ENCODE measurements around the gene PTPRF.
A peak's percentile ranks its signal among the peaks of the same experiment; 100 is the strongest.
"Not testable (repeated sequence)": the region's sequence is repeated elsewhere in the genome, so short reads cannot be mapped to it uniquely, and the experiment has no call there.

Gene PTPRF

GRCh38 chr1:43542527-43543458, 12.1 kb downstream of the PTPRF start:
- no peak overlapping the region for H3K27ac ChIP-seq (ENCODE audit: low read depth, low read length)
- H3K9ac ChIP-seq (ENCODE audit: low read length in 5 of 5), result no peak overlapping the region
- H3K4me1 ChIP-seq (ENCODE audit: control insufficient read depth in 5 of 5, insufficient read depth in 5 of 5, low read length in 5 of 5), result peaks cover 8 to 91% (median 77%) of the 10 kb centered on the region in 5 donors
- H3K9me3 ChIP-seq (ENCODE audit: control insufficient read depth in 5 of 5, low read length in 5 of 5), result no peaks in the 10 kb centered on the region
- no peaks in the 10 kb centered on the region for H3K27me3 ChIP-seq (ENCODE audit: control insufficient read depth in 5 of 5, insufficient read depth in 4 of 5, low read length in 5 of 5)
- H3K36me3 ChIP-seq (ENCODE audit: control insufficient read depth in 5 of 5, insufficient read depth in 5 of 5, low read length in 5 of 5), result peaks cover 0 to 18% (median 11%) of the 10 kb centered on the region in 5 donors
- no peak overlapping the region for H3K4me3 ChIP-seq (ENCODE audit: low read depth in 1 of 5, low read length in 5 of 5)

GRCh38 chr1:43543567-43543966, 12.9 kb downstream of the PTPRF start:
- Histone ChIP-seq H3K36me3 (ENCODE audit: control insufficient read depth in 5 of 5, insufficient read depth in 5 of 5, low read length in 5 of 5) (peaks cover 0 to 16% (median 6%) of the 10 kb centered on the region in 5 donors), H3K4me1 (ENCODE audit: control insufficient read depth in 5 of 5, insufficient read depth in 5 of 5, low read length in 5 of 5) (peaks cover 12 to 97% (median 85%) of the 10 kb centered on the region in 5 donors), H3K9me3 (ENCODE audit: control insufficient read depth in 5 of 5, low read length in 5 of 5) (no peaks in the 10 kb centered on the region), H3K4me3 (ENCODE audit: low read depth in 1 of 5, low read length in 5 of 5) (no peak overlapping the region), H3K9ac (ENCODE audit: low read length in 5 of 5) (no peak overlapping the region), H3K27me3 (ENCODE audit: control insufficient read depth in 5 of 5, insufficient read depth in 4 of 5, low read length in 5 of 5) (no peaks in the 10 kb centered on the region), H3K27ac (ENCODE audit: low read depth, low read length) (no peak overlapping the region)

- H3K27me3 ChIP-seq (ENCODE audit: control insufficient read depth in 5 of 5, insufficient read depth in 4 of 5, low read length in 5 of 5), result no peaks in the 10 kb centered on the region
- peaks cover 13 to 98% (median 94%) of the 10 kb centered on the region in 5 donors for H3K4me1 ChIP-seq (ENCODE audit: control insufficient read depth in 5 of 5, insufficient read depth in 5 of 5, low read length in 5 of 5)
- H3K27ac ChIP-seq (ENCODE audit: low read depth, low read length), result peak overlapping the region; percentile 85
- H3K9me3 ChIP-seq (ENCODE audit: control insufficient read depth in 5 of 5, low read length in 5 of 5), result no peaks in the 10 kb centered on the region
- peaks cover 0 to 7% (median 0%) of the 10 kb centered on the region in 5 donors for H3K36me3 ChIP-seq (ENCODE audit: control insufficient read depth in 5 of 5, insufficient read depth in 5 of 5, low read length in 5 of 5)
- no peak overlapping the region for H3K9ac ChIP-seq (ENCODE audit: low read length in 5 of 5)
- no peak overlapping the region for H3K4me3 ChIP-seq (ENCODE audit: low read depth in 1 of 5, low read length in 5 of 5)
Measured at GRCh38 chr1:43545339-43545694, 14.6 kb downstream of the PTPRF start.

- H3K27me3 ChIP-seq (ENCODE audit: control insufficient read depth in 5 of 5, insufficient read depth in 4 of 5, low read length in 5 of 5), result no peaks in the 10 kb centered on the region
- no peaks in the 10 kb centered on the region for H3K9me3 ChIP-seq (ENCODE audit: control insufficient read depth in 5 of 5, low read length in 5 of 5)
- H3K4me1 ChIP-seq (ENCODE audit: control insufficient read depth in 5 of 5, insufficient read depth in 5 of 5, low read length in 5 of 5), result peaks cover 13 to 98% (median 94%) of the 10 kb centered on the region in 5 donors
- peak overlapping the region in 1 of 5 donors; percentile 4 for H3K4me3 ChIP-seq (ENCODE audit: low read depth in 1 of 5, low read length in 5 of 5)
- H3K36me3 ChIP-seq (ENCODE audit: control insufficient read depth in 5 of 5, insufficient read depth in 5 of 5, low read length in 5 of 5), result peaks cover 0 to 7% (median 0%) of the 10 kb centered on the region in 5 donors
- peak overlapping the region; percentile 85 for H3K27ac ChIP-seq (ENCODE audit: low read depth, low read length)
- peak overlapping the region in 2 of 5 donors; percentile 4 to 26 for H3K9ac ChIP-seq (ENCODE audit: low read length in 5 of 5)
Measured at GRCh38 chr1:43545695-43546387, 15.2 kb downstream of the PTPRF start.

GRCh38 chr1:43546388-43547100, 15.9 kb downstream of the PTPRF start:
- peak overlapping the region in 2 of 5 donors; percentile 26 to 27 for H3K9ac ChIP-seq (ENCODE audit: low read length in 5 of 5)
- H3K9me3 ChIP-seq (ENCODE audit: control insufficient read depth in 5 of 5, low read length in 5 of 5), result no peaks in the 10 kb centered on the region
- peak overlapping the region; percentile 85 for H3K27ac ChIP-seq (ENCODE audit: low read depth, low read length)
- no peaks in the 10 kb centered on the region for H3K27me3 ChIP-seq (ENCODE audit: control insufficient read depth in 5 of 5, insufficient read depth in 4 of 5, low read length in 5 of 5)
- peaks cover 0 to 7% (median 2%) of the 10 kb centered on the region in 5 donors for H3K36me3 ChIP-seq (ENCODE audit: control insufficient read depth in 5 of 5, insufficient read depth in 5 of 5, low read length in 5 of 5)
- H3K4me1 ChIP-seq (ENCODE audit: control insufficient read depth in 5 of 5, insufficient read depth in 5 of 5, low read length in 5 of 5), result peaks cover 9 to 91% (median 89%) of the 10 kb centered on the region in 5 donors
- peak overlapping the region in 1 of 5 donors; percentile 4 for H3K4me3 ChIP-seq (ENCODE audit: low read depth in 1 of 5, low read length in 5 of 5)

- H3K9ac ChIP-seq (ENCODE audit: low read length in 5 of 5), result peak overlapping the region in 2 of 5 donors; percentile 32 to 44
- peaks cover 7 to 86% (median 81%) of the 10 kb centered on the region in 5 donors for H3K4me1 ChIP-seq (ENCODE audit: control insufficient read depth in 5 of 5, insufficient read depth in 5 of 5, low read length in 5 of 5)
- peak overlapping the region; percentile 84 for H3K27ac ChIP-seq (ENCODE audit: low read depth, low read length)
Measured at GRCh38 chr1:43547538-43548072, 16.9 kb downstream of the PTPRF start.

GRCh38 chr1:43548285-43549271, 17.9 kb downstream of the PTPRF start:
- Histone ChIP-seq H3K9ac (ENCODE audit: low read length in 5 of 5) (peak overlapping the region in 3 of 5 donors; percentile 11 to 63 (median 28)), H3K9me3 (ENCODE audit: control insufficient read depth in 5 of 5, low read length in 5 of 5) (no peaks in the 10 kb centered on the region), H3K27ac (ENCODE audit: low read depth, low read length) (peak overlapping the region; percentile 84)

More at GRCh38 chr1:43547538-43548072, 16.9 kb downstream of the PTPRF start:
- Histone ChIP-seq H3K27me3 (ENCODE audit: control insufficient read depth in 5 of 5, insufficient read depth in 4 of 5, low read length in 5 of 5) (no peaks in the 10 kb centered on the region), H3K9me3 (ENCODE audit: control insufficient read depth in 5 of 5, low read length in 5 of 5) (no peaks in the 10 kb centered on the region), H3K36me3 (ENCODE audit: control insufficient read depth in 5 of 5, insufficient read depth in 5 of 5, low read length in 5 of 5) (peaks cover 0 to 11% (median 2%) of the 10 kb centered on the region in 5 donors), H3K4me3 (ENCODE audit: low read depth in 1 of 5, low read length in 5 of 5) (no peak overlapping the region)

GRCh38 chr1:43549394-43549793, 18.7 kb downstream of the PTPRF start:
- not testable (repeated sequence) for H3K27me3 ChIP-seq (ENCODE audit: control insufficient read depth in 5 of 5, insufficient read depth in 4 of 5, low read length in 5 of 5); H3K4me3 ChIP-seq (ENCODE audit: low read depth in 1 of 5, low read length in 5 of 5); H3K9me3 ChIP-seq (ENCODE audit: control insufficient read depth in 5 of 5, low read length in 5 of 5)
- Histone ChIP-seq H3K36me3 (ENCODE audit: control insufficient read depth in 5 of 5, insufficient read depth in 5 of 5, low read length in 5 of 5) (peaks cover 0 to 23% (median 11%) of the 10 kb centered on the region in 5 donors), H3K9ac (ENCODE audit: low read length in 5 of 5) (peak overlapping the region in 1 of 5 donors; percentile 35), H3K27ac (ENCODE audit: low read depth, low read length) (peak overlapping the region; percentile 78), H3K4me1 (ENCODE audit: control insufficient read depth in 5 of 5, insufficient read depth in 5 of 5, low read length in 5 of 5) (peaks cover 12 to 87% (median 83%) of the 10 kb centered on the region in 5 donors)

More at GRCh38 chr1:43548285-43549271, 17.9 kb downstream of the PTPRF start:
- Histone ChIP-seq H3K36me3 (ENCODE audit: control insufficient read depth in 5 of 5, insufficient read depth in 5 of 5, low read length in 5 of 5) (peaks cover 0 to 15% (median 4%) of the 10 kb centered on the region in 5 donors), H3K4me3 (ENCODE audit: low read depth in 1 of 5, low read length in 5 of 5) (no peak overlapping the region), H3K27me3 (ENCODE audit: control insufficient read depth in 5 of 5, insufficient read depth in 4 of 5, low read length in 5 of 5) (no peaks in the 10 kb centered on the region), H3K4me1 (ENCODE audit: control insufficient read depth in 5 of 5, insufficient read depth in 5 of 5, low read length in 5 of 5) (peaks cover 7 to 87% (median 84%) of the 10 kb centered on the region in 5 donors)
